Gastrocnemius medialis (tissue), 4 donors: Measurements from ENCODE around the gene GNAQ.

ENCODE experiments used
- CTCF ChIP-seq, 5 experiments: fragments of 450-650 bp in 3 of 5; fragments of 200-600 bp in 2 of 5; sonication (generic) in 2 of 5; IDR thresholded peaks in 4 of 5; conservative IDR thresholded peaks in 1 of 5; 1 replicate in 4 of 5; 2 replicates in 1 of 5; pipeline ENCODE4 v1.5.1; 2016 to 2019; ENCODE audit warnings: antibody characterized with exemption in 5 of 5, mild to moderate bottlenecking in 3 of 5, moderate library complexity in 3 of 5
- POLR2A ChIP-seq, 2 donors: fragments of 450-650 bp; IDR thresholded peaks; one replicate each; pipeline ENCODE4 v1.6.1; 2017; ENCODE audit warnings: antibody characterized with exemption in 2 of 2, mild to moderate bottlenecking in 2 of 2, moderate library complexity in 2 of 2

DNA sequence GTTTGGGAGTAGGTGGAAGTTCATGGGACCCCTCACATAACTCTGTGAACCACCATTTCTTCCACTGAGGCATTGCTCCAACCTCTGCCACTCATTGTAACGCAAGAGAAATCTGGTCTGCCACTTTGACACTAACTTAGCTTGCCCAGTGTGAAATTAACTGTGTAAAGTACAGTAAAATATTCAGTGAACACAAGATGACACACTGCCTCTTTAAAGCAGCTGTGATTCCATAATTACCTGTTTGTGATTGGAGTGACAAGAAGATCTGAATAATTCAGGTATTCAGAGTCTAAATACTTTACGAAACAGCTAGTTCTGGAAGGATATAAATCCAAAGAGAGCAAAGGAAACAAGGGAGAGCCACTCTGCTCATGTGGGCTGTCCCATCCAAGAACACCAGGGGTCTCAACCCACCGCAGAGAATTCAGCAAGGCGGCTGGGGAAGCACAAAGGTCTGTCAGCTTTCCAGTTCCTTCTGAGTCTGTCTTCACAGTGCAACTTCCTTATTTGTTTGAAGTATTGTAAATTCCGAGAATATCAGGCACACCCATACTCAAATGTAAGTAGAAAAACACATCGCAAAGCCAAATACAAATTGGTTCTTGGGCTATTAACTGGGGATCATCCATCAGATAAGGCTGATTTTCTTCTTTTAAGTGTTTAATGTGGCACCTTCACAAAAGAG is 86.9 kb downstream of the GNAQ start:
- peak in 1 of 5 experiments; percentile 13 for TF ChIP-seq CTCF (IDR thresholded peaks at IDR 0.05 in 4 of 5, conservative IDR thresholded peaks at IDR 0.05 in 1 of 5)
- no peak for TF ChIP-seq POLR2A (IDR thresholded peaks at IDR 0.05)
